ENCODE data around the gene SOX8.

The SOX8 gene

DNA sequence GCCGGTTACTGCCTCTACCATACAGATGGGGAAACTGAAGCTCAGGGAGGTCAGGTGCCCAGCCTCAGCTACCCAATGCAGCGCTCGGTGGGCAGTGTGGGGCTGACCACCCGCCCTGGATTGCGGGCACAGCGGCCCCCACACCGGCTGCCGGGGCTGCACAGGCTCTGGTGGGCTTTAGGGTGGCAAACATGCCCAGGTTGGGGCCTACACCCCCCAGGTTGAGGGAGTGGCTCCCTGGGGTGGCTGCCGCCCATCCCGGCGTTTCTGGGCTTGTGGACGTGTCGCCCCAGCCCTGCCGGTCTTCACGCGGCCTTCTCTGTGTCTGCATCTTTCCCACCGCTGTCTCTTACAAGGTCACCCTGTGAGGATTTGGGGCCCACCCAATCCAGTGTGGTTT is 50.1 kb downstream of the SOX8 start:
- H3K27ac ChIP-seq (ENCODE audit: low read length) = no peak overlapping the region
- TF ChIP-seq EZH2phosphoT487 (IDR thresholded peaks at IDR 0.05; ENCODE audit: low read length) = no peak
- no peak for TF ChIP-seq EZH2 (optimal IDR thresholded peaks at IDR 0.05; ENCODE audit: low read depth, low read length)
- TF ChIP-seq, protein P1, sequence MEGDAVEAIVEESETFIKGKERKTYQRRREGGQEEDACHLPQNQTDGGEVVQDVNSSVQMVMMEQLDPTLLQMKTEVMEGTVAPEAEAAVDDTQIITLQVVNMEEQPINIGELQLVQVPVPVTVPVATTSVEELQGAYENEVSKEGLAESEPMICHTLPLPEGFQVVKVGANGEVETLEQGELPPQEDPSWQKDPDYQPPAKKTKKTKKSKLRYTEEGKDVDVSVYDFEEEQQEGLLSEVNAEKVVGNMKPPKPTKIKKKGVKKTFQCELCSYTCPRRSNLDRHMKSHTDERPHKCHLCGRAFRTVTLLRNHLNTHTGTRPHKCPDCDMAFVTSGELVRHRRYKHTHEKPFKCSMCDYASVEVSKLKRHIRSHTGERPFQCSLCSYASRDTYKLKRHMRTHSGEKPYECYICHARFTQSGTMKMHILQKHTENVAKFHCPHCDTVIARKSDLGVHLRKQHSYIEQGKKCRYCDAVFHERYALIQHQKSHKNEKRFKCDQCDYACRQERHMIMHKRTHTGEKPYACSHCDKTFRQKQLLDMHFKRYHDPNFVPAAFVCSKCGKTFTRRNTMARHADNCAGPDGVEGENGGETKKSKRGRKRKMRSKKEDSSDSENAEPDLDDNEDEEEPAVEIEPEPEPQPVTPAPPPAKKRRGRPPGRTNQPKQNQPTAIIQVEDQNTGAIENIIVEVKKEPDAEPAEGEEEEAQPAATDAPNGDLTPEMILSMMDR (IDR thresholded peaks at IDR 0.05; ENCODE audit: low read length) = no peak
- H3F3A ChIP-seq (ENCODE audit: insufficient read depth, low read length) = no peaks in the 10 kb centered on the region
- no peaks in the 10 kb centered on the region for H3K36me3 ChIP-seq (replicated peaks; ENCODE audit: insufficient read depth, low read length)
- H3K4me2 ChIP-seq (ENCODE audit: low read depth, low read length) = no peak overlapping the region
- no peaks in the 10 kb centered on the region for H3K9me2 ChIP-seq (replicated peaks; ENCODE audit: insufficient read depth, low read length)
- H3K79me2 ChIP-seq (ENCODE audit: low read length) = no peaks in the 10 kb centered on the region
- no peaks in the 10 kb centered on the region for H3K9me3 ChIP-seq (replicated peaks; ENCODE audit: insufficient read depth, low read length)
- no peak overlapping the region for H3K9ac ChIP-seq (ENCODE audit: low read length)
- H3K4me1 ChIP-seq (ENCODE audit: low read length) = no peaks in the 10 kb centered on the region
- no peak for DNase-seq
- peaks cover 72% of the 10 kb centered on the region for H3K27me3 ChIP-seq (replicated peaks; ENCODE audit: insufficient read depth, low read length)
- no peak overlapping the region for H3K4me3 ChIP-seq (ENCODE audit: low read length)
- H2AFZ ChIP-seq (ENCODE audit: low read length) = no peak overlapping the region
- no peaks in the 10 kb centered on the region for H4K20me1 ChIP-seq (ENCODE audit: insufficient read depth, low read length)

DNA sequence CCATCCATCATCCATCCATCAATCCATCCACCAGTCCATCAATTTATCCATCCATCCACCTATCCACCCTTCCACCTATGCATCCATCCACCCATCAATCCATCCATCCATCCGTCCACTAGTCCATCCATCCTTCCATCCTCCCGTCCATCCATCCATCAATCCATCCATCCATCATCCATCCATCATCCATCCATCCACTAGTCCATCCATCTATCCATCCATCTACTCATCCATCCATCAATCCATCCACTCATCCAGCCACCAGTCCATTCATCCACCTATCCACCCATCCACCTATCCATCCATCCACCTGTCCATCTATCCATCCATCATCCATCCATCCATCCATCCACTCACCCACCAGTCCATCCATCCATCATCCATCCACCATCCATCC is 51.0 kb downstream of the SOX8 start:
- no peaks in the 10 kb centered on the region for H3K9me3 ChIP-seq (replicated peaks; ENCODE audit: insufficient read depth, low read length)

DNA sequence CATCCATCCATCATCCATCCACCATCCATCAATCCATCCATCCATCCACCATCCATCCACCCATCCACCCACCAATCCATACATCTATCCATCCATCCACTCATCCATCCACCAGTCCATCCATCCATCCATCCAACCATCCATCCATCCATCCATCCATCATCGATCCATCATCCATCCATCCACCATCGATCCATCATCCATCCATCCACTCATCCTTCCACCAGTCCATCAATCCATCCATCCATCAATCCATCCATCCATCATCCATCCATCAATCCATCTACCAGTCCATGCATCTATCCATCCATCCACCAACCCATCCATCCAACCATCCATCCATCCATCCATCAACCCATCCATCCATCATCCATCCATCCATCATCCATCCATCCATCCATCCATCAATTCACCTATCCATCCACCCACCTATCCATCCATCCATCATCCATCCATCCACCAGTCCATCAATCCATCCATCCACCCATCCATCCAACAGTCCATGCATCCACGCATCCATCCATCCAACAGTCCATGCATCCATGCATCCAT is 51.6 kb downstream of the SOX8 start:
- TF ChIP-seq, protein P1 (IDR thresholded peaks at IDR 0.05; ENCODE audit: low read length) = no peak
- TF ChIP-seq EZH2phosphoT487 (IDR thresholded peaks at IDR 0.05; ENCODE audit: low read length) (no peak), EZH2 (optimal IDR thresholded peaks at IDR 0.05; ENCODE audit: low read depth, low read length) (no peak)
- DNase-seq = no peak
- H3K4me1 ChIP-seq (ENCODE audit: low read length) = no peaks in the 10 kb centered on the region
- no peak overlapping the region for H3K9ac ChIP-seq (ENCODE audit: low read length)
- H3F3A ChIP-seq (ENCODE audit: insufficient read depth, low read length) = no peaks in the 10 kb centered on the region
- H3K79me2 ChIP-seq (ENCODE audit: low read length) = no peaks in the 10 kb centered on the region
- no peaks in the 10 kb centered on the region for H3K36me3 ChIP-seq (replicated peaks; ENCODE audit: insufficient read depth, low read length)
- no peaks in the 10 kb centered on the region for H3K9me2 ChIP-seq (replicated peaks; ENCODE audit: insufficient read depth, low read length)
- no peak overlapping the region for H3K4me2 ChIP-seq (ENCODE audit: low read depth, low read length)
- H4K20me1 ChIP-seq (ENCODE audit: insufficient read depth, low read length) = no peaks in the 10 kb centered on the region
- no peak overlapping the region for H3K27ac ChIP-seq (ENCODE audit: low read length)
- no peaks in the 10 kb centered on the region for H3K9me3 ChIP-seq (replicated peaks; ENCODE audit: insufficient read depth, low read length)
- no peak overlapping the region for H3K4me3 ChIP-seq (ENCODE audit: low read length)
- H3K27me3 ChIP-seq (replicated peaks; ENCODE audit: insufficient read depth, low read length) = peaks cover 72% of the 10 kb centered on the region
- no peak overlapping the region for H2AFZ ChIP-seq (ENCODE audit: low read length)

More for the DNA sequence above, 51.0 kb downstream of the SOX8 start:
- Histone ChIP-seq H3K27ac (ENCODE audit: low read length) (no peak overlapping the region), H3K79me2 (ENCODE audit: low read length) (no peaks in the 10 kb centered on the region), H4K20me1 (ENCODE audit: insufficient read depth, low read length) (no peaks in the 10 kb centered on the region), H3K27me3 (replicated peaks; ENCODE audit: insufficient read depth, low read length) (peaks cover 72% of the 10 kb centered on the region), H3F3A (ENCODE audit: insufficient read depth, low read length) (no peaks in the 10 kb centered on the region), H3K9ac (ENCODE audit: low read length) (no peak overlapping the region), H2AFZ (ENCODE audit: low read length) (no peak overlapping the region), H3K9me2 (replicated peaks; ENCODE audit: insufficient read depth, low read length) (no peaks in the 10 kb centered on the region), H3K4me1 (ENCODE audit: low read length) (no peaks in the 10 kb centered on the region), H3K4me3 (ENCODE audit: low read length) (no peak overlapping the region), H3K4me2 (ENCODE audit: low read depth, low read length) (no peak overlapping the region), H3K36me3 (replicated peaks; ENCODE audit: insufficient read depth, low read length) (no peaks in the 10 kb centered on the region)
- no peak for DNase-seq
- TF ChIP-seq EZH2 (optimal IDR thresholded peaks at IDR 0.05; ENCODE audit: low read depth, low read length) (no peak), EZH2phosphoT487 (IDR thresholded peaks at IDR 0.05; ENCODE audit: low read length) (no peak)
- TF ChIP-seq, protein P1 (IDR thresholded peaks at IDR 0.05; ENCODE audit: low read length) = no peak
